Type B pancreatic cell (in vitro differentiated cells): Measurements from ENCODE around the gene MOSPD3. TPM values are rescaled to one million over a fixed set of nuclear protein-coding genes. Genes with fewer than 3 reads are reported as not detected.

ENCODE experiments used
- DNase-seq: peaks from one replicate; pipeline ENCODE4 v3.0.0; 2021; ENCODE audit warnings: mixed read lengths; ENCODE audit not compliant: unreplicated experiment; ENCODE audit errors: extremely low spot score
- H3K27ac Mint-ChIP-seq: 2 replicates; pipeline ENCODE4 v1.8.0; 2021; ENCODE audit warnings: mild to moderate bottlenecking, mixed read lengths
- H3K27me3 Mint-ChIP-seq: 2 replicates; pipeline ENCODE4 v1.8.0; 2021; ENCODE audit warnings: mixed read lengths
- H3K36me3 Mint-ChIP-seq: 2 replicates; pipeline ENCODE4 v1.8.0; 2021; ENCODE audit warnings: mixed read lengths
- H3K4me1 Mint-ChIP-seq: one replicate; pipeline ENCODE4 v1.8.0; 2021; ENCODE audit warnings: mixed read lengths; ENCODE audit not compliant: unreplicated experiment
- H3K4me3 Mint-ChIP-seq: 2 replicates; pipeline ENCODE4 v1.8.0; 2021; ENCODE audit warnings: mild to moderate bottlenecking, mixed read lengths
- H3K9me3 Mint-ChIP-seq: 2 replicates; pipeline ENCODE4 v1.8.0; 2021; ENCODE audit warnings: mixed read lengths
- total RNA-seq: library from RNA; stranded (reverse); gene quantifications from 2 replicates; pipeline ENCODE4 v1.2.1, GENCODE V29; 2021; ENCODE audit warnings: low replicate concordance
- TF ChIP-seq, protein P1 (sequence below): fragments of 200-600 bp; sonication (generic); conservative IDR thresholded peaks from 2 replicates; pipeline ENCODE4 v1.5.0; 2021; ENCODE audit warnings: antibody characterized with exemption, mild to moderate bottlenecking

MOSPD3 gene
- total RNA-seq, 1 donor from 2014 or later, result 28.3 TPM

DNA sequence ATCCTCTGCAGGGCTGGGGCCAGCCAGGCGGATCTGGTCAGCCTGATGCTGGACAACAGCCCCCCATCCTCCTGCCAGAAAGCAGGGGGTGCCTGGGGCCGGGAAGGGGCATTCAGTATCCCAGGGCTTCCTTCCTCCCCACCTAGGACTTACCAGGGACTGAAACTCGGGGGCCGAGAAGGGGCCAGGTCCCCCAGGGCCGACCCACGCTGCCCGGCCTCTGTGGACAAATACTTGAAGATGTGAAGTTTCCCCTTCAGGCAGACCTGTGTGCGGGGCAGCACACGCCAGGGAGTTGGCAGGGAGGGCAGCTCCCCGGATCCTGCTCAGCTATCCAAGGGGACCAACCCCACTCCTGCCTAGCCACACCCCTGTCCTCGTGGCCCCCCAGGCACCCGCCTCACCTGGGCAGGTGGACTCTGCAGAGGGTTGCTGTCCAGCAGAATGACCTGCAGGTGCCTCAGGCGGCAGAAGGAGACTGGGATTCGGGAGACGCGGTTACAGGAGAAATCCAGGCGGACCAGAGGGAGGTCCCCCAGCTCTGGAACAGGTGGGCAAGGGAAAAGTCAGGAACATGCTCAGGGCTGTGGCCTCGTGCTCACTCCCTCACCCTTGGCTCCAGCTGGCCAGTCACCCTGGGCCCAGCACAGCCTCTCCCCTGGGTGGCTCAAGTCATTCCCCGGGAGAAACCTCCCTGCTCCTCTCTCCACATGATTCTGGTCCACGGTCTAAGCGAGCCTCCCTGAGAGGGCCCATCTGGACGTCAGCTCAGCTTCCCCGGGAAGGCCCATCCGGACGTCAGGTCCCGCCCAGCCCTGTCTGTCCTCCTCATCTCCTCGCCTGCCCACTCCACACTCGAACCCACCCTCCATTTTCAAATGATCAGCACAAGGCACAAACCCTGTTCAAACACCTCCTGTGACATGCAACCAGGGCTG lies 33.8 kb upstream of the MOSPD3 start:
- H3K36me3 Mint-ChIP-seq, result no peaks in the 10 kb centered on the region
- H3K4me3 Mint-ChIP-seq, result no peak overlapping the region
- H3K27ac Mint-ChIP-seq, result no peak overlapping the region
- H3K27me3 Mint-ChIP-seq, result no peaks in the 10 kb centered on the region
- peaks cover 1% of the 10 kb centered on the region for H3K4me1 Mint-ChIP-seq
- no peaks in the 10 kb centered on the region for H3K9me3 Mint-ChIP-seq
- TF ChIP-seq, protein P1, sequence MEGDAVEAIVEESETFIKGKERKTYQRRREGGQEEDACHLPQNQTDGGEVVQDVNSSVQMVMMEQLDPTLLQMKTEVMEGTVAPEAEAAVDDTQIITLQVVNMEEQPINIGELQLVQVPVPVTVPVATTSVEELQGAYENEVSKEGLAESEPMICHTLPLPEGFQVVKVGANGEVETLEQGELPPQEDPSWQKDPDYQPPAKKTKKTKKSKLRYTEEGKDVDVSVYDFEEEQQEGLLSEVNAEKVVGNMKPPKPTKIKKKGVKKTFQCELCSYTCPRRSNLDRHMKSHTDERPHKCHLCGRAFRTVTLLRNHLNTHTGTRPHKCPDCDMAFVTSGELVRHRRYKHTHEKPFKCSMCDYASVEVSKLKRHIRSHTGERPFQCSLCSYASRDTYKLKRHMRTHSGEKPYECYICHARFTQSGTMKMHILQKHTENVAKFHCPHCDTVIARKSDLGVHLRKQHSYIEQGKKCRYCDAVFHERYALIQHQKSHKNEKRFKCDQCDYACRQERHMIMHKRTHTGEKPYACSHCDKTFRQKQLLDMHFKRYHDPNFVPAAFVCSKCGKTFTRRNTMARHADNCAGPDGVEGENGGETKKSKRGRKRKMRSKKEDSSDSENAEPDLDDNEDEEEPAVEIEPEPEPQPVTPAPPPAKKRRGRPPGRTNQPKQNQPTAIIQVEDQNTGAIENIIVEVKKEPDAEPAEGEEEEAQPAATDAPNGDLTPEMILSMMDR, result no peak
- no peak for DNase-seq

DNA sequence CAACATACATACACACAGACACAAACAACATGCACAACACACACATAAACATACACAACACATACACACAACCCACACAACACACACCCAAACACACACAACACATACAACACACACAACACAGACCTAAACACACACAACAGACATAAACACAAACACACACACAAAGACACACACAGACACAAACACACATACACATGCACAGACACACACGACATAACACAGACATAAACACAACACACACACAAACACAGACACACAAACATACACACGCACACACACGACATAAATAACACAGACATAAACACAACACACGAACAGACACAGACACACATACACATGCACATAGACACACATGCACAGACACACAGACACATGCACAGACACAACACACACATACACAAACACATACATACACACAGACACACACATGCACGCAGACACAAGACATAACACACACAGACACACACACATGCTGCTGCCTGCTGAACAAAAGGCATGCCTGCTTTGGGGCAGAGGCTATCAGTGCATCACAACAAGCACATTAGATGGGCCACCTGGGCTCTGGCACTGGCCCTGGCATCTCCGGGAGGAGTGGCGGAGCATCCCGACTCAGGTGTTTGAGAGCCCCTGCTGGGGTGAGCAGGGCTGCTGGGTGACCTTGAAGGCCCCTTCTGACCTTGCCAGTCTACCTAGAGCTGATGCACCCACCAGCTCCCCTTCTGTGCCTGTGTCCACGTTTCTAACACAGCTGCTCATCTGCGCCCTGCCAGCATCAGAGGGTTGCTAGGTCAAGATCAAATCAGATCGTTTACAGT lies 31.7 kb upstream of the MOSPD3 start:
- Mint-ChIP-seq H3K9me3 (no peaks in the 10 kb centered on the region), H3K27ac (no peak overlapping the region), H3K4me1 (peaks cover 7% of the 10 kb centered on the region), H3K4me3 (no peak overlapping the region), H3K36me3 (no peaks in the 10 kb centered on the region), H3K27me3 (no peaks in the 10 kb centered on the region)
- DNase-seq, result no peak
- TF ChIP-seq, protein P1, result no peak

DNA sequence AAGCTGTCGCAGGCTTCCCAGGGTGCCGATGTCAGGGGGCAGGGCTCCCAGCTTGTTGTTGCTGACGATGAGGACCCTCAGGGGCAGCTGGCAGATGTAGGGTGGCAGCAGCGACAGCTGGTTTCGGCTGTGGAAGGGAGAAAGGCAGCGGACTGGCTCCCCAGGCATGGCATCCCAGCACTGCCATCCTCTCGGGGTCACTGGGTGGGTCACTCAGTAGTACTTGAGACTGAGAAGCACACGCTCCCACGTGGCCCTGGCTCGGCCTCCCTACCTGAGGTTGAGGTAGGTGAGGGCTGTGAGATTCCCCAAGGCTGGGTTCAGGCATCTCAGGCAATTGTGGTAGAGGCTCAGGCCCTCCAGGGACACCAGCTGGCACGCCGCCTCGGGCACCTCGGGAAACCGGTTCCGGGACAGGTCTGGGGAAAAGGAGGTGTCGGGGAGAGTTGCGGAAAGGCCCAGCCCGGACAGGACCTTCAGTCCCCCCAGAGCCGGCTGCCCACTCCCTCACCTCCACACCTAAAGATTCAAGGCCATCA lies 30.2 kb upstream of the MOSPD3 start:
- DNase-seq, result no peak
- Mint-ChIP-seq H3K27me3 (no peaks in the 10 kb centered on the region), H3K4me3 (peak overlapping the region; percentile 65), H3K4me1 (peaks cover 7% of the 10 kb centered on the region), H3K27ac (no peak overlapping the region), H3K36me3 (no peaks in the 10 kb centered on the region), H3K9me3 (no peaks in the 10 kb centered on the region)
- TF ChIP-seq, protein P1, result no peak

DNA sequence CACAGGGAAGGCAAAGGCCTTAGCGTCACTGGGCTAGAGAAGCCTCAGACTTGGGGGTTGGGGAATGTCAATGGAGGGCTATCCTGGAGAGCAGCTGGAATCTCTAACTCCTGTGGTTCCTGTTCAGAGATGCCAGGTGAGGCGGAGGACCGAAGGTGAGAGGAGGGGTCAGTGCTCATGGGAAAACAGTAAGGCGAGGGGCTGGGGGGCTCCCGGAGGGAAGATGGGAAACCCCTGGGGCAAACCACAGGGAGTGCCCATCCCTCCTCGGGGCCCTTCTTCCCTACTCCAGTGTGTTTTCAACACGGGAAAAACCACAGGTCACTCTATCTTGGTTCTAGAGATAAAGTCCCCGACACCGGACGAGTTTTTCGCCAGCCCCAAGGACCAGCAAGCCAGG lies 29.7 kb upstream of the MOSPD3 start:
- H3K36me3 Mint-ChIP-seq, result no peaks in the 10 kb centered on the region
- no peaks in the 10 kb centered on the region for H3K9me3 Mint-ChIP-seq
- peaks cover 7% of the 10 kb centered on the region for H3K4me1 Mint-ChIP-seq
- TF ChIP-seq, protein P1, result no peak
- peak overlapping the region; percentile 65 for H3K4me3 Mint-ChIP-seq
- no peak for DNase-seq
- H3K27me3 Mint-ChIP-seq, result no peaks in the 10 kb centered on the region
- peak overlapping the region; percentile 99 for H3K27ac Mint-ChIP-seq

DNA sequence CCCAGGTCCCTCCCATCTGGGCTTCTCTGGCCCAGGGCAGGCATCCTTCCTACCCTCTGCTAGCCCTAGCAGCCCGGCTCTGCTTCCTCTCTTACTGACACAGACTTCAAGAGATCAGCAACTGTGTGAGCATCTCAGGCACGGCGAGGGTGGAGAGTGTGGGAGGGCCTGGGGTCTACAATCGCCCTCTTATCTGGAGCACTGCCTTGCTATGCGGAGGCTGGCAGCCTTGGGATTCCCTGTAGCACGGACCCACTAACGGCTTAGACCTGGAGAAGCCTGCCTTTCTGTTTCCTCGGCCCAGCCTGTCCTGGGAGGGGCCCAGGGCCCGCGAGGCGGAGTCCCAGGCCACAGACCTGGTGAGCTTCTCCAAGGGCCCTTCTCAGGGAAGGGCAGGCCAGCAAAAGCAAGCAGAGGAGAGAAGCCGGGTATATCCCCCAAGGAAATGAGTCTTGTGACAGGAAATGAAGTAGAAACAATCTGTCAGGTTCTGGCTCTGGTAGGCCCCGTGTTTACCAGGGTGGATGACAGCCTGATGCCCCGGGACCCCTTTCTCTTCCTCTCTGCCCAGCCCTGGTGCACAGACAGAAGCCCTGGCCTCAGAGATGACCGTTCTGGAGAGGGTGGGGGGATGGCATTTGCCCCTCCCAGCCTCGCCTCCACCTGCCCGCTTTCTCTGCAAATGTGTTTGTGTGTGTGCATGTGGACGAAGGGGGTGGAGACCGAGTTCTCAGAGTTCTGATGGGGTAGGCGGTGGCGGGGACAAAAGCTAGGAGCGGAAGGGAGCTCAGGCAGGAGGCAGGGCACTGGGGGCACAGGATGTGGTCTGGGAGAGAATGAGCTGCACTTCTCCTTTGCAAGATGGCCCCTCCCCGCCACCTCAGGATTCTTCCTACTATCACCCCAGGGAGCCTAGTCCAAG lies 28.9 kb upstream of the MOSPD3 start:
- no peaks in the 10 kb centered on the region for H3K27me3 Mint-ChIP-seq
- peaks cover 10% of the 10 kb centered on the region for H3K4me1 Mint-ChIP-seq
- H3K9me3 Mint-ChIP-seq, result no peaks in the 10 kb centered on the region
- H3K27ac Mint-ChIP-seq, result peak overlapping the region; percentile 99
- no peak for DNase-seq
- H3K36me3 Mint-ChIP-seq, result no peaks in the 10 kb centered on the region
- TF ChIP-seq, protein P1, result no peak
- H3K4me3 Mint-ChIP-seq, result peak overlapping the region; percentile 97
